Measurements from ENCODE around the gene HMCN1. TPM values are rescaled to one million over a fixed set of nuclear protein-coding genes. Genes with fewer than 3 reads are reported as not detected.

HMCN1 gene
- total RNA-seq, 1 donor from 2014 or later: 22.2 TPM

- H3K4me1 Mint-ChIP-seq (ENCODE audit: unreplicated experiment): peaks cover 2% of the 10 kb centered on the region
- no peak for TF ChIP-seq CTCF (IDR thresholded peaks at IDR 0.05; ENCODE audit: unreplicated experiment)
- no peaks in the 10 kb centered on the region for H3K36me3 Mint-ChIP-seq (ENCODE audit: low read depth, unreplicated experiment)
- no peak for DNase-seq (ENCODE audit: low spot score)
- peaks cover 4% of the 10 kb centered on the region for H3K27me3 Mint-ChIP-seq (ENCODE audit: unreplicated experiment)
- H3K9me3 Mint-ChIP-seq (ENCODE audit: unreplicated experiment): no peaks in the 10 kb centered on the region
- no peak overlapping the region for H3K4me3 Mint-ChIP-seq (ENCODE audit: unreplicated experiment)
- no peak overlapping the region for H3K27ac Mint-ChIP-seq (ENCODE audit: unreplicated experiment)
Measured at GRCh38 chr1:185795181-185795580, 61.0 kb downstream of the HMCN1 start.

- no peak for TF ChIP-seq CTCF (IDR thresholded peaks at IDR 0.05; ENCODE audit: unreplicated experiment)
- Mint-ChIP-seq H3K9me3 (ENCODE audit: unreplicated experiment) (no peaks in the 10 kb centered on the region), H3K36me3 (ENCODE audit: low read depth, unreplicated experiment) (no peaks in the 10 kb centered on the region), H3K27ac (ENCODE audit: unreplicated experiment) (no peak overlapping the region), H3K27me3 (ENCODE audit: unreplicated experiment) (peaks cover 4% of the 10 kb centered on the region), H3K4me1 (ENCODE audit: unreplicated experiment) (no peaks in the 10 kb centered on the region), H3K4me3 (ENCODE audit: unreplicated experiment) (no peak overlapping the region)
- no peak for DNase-seq (ENCODE audit: low spot score)
Measured at GRCh38 chr1:185798505-185798904, 64.3 kb downstream of the HMCN1 start.

- no peak for TF ChIP-seq CTCF (IDR thresholded peaks at IDR 0.05; ENCODE audit: unreplicated experiment)
- no peak for DNase-seq (ENCODE audit: low spot score)
- Mint-ChIP-seq H3K27me3 (ENCODE audit: unreplicated experiment) (peaks cover 2% of the 10 kb centered on the region), H3K27ac (ENCODE audit: unreplicated experiment) (no peak overlapping the region), H3K36me3 (ENCODE audit: low read depth, unreplicated experiment) (no peaks in the 10 kb centered on the region), H3K4me3 (ENCODE audit: unreplicated experiment) (no peak overlapping the region), H3K9me3 (ENCODE audit: unreplicated experiment) (no peaks in the 10 kb centered on the region), H3K4me1 (ENCODE audit: unreplicated experiment) (peaks cover 6% of the 10 kb centered on the region)
Measured at GRCh38 chr1:185803241-185803640, 69.0 kb downstream of the HMCN1 start.

- no peak for TF ChIP-seq CTCF (IDR thresholded peaks at IDR 0.05; ENCODE audit: unreplicated experiment)
- H3K4me1 Mint-ChIP-seq (ENCODE audit: unreplicated experiment): peaks cover 6% of the 10 kb centered on the region
- no peak overlapping the region for H3K4me3 Mint-ChIP-seq (ENCODE audit: unreplicated experiment)
- no peaks in the 10 kb centered on the region for H3K36me3 Mint-ChIP-seq (ENCODE audit: low read depth, unreplicated experiment)
- peaks cover 2% of the 10 kb centered on the region for H3K27me3 Mint-ChIP-seq (ENCODE audit: unreplicated experiment)
- H3K9me3 Mint-ChIP-seq (ENCODE audit: unreplicated experiment): no peaks in the 10 kb centered on the region
- no peak overlapping the region for H3K27ac Mint-ChIP-seq (ENCODE audit: unreplicated experiment)
- no peak for DNase-seq (ENCODE audit: low spot score)
Measured at GRCh38 chr1:185804206-185804605, 70.0 kb downstream of the HMCN1 start.

GRCh38 chr1:185804608-185805007 lies 70.4 kb downstream of the HMCN1 start:
- Mint-ChIP-seq H3K27me3 (ENCODE audit: unreplicated experiment) (peaks cover 2% of the 10 kb centered on the region), H3K36me3 (ENCODE audit: low read depth, unreplicated experiment) (no peaks in the 10 kb centered on the region), H3K9me3 (ENCODE audit: unreplicated experiment) (no peaks in the 10 kb centered on the region), H3K27ac (ENCODE audit: unreplicated experiment) (peak overlapping the region; percentile 59), H3K4me1 (ENCODE audit: unreplicated experiment) (peaks cover 6% of the 10 kb centered on the region), H3K4me3 (ENCODE audit: unreplicated experiment) (no peak overlapping the region)
- no peak for TF ChIP-seq CTCF (IDR thresholded peaks at IDR 0.05; ENCODE audit: unreplicated experiment)
- no peak for DNase-seq (ENCODE audit: low spot score)

All from endothelial cell (in vitro differentiated cells).